HG02678 (cell line): ENCODE results near the gene CCHCR1.

Source experiments
- ATAC-seq: cut with Tn5 transposase; IDR thresholded peaks from one replicate; pipeline ENCODE4 v1.9.1; 2021; ENCODE audit warnings: mild to moderate bottlenecking, moderate library complexity; ENCODE audit not compliant: unreplicated experiment

Gene CCHCR1

DNA sequence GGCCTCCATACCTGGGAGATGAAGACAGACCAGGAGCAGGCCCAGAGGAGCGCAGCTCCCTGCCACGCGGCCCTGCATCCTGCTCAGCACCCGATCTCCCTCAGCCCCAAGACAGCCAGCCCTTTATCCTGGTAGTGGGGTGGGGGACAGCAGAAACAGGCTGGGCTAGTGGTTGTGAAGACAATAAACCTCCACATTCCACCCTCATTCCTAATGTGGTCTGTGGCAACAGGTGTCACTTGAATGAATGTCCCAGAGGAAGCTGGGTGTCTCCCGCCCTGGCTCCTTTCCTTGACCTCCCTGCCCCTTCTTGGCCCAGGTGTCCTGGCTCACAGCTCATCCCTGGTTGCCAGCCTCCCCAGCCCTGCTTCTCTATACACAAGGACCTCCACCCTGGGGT is 45.1 kb downstream of the CCHCR1 start, which contains the start of gene C6orf15:
C6orf15 (minus strand) TSS at position 98 of the 400 bp plus-strand sequence; CDS start at position 78, 20 bp downstream.
- no peak for ATAC-seq

DNA sequence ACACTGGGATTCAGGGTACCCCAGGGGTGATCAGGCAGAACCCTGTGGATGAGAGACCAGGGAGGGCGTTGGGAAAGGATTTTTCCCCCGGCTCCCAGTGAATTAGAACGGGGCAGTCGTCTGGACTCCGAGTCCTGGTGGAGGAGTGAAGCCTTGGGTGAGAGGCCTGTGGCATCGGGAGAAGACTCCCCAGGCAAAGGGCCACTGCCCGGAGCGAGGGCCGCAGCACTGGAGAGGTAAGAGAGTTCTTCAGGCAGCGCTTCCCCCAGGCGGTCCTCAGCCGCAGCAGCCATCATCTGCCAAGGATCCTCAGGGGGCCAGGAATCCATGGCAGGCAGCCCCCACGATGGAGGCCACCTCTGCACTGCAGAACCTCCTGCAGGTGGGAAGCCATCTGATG is 45.9 kb downstream of the CCHCR1 start:
- ATAC-seq, result no peak

DNA sequence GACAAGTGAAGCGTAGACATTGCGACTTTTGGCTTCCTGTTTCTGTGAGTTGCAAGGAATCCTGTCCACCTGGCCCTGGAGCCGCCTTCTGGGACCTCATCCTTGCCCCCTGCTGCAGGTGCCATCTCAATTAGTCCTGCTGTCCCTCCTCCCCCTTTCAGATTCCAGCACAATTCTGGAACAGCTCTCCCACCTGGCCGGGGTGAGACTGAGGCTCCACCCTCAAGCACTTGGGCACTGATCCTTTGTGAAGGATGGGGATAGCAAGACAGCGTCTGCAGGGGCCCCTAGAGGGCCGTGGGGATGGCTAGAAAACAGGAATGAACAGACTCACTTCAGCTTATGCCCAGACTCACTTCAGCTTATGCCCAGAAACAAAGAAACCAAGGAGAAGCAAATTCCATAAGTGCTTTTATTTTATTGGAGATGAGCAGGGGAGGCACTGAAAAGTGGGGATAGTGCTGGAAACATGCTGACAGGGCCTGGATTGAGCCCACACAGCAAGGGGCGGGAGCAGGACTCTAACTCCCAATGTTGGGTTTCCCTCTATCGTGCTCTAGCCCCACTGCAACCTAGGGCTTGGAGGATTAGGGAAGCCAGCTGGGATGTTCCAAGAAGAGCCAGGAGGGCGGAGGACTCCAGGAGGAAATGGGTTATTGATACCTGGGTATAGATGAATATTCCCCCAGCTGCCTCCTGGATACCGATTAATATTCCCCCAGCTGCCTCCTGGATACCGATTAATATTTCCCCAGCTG is 46.6 kb downstream of the CCHCR1 start:
- ATAC-seq, result no peak

DNA sequence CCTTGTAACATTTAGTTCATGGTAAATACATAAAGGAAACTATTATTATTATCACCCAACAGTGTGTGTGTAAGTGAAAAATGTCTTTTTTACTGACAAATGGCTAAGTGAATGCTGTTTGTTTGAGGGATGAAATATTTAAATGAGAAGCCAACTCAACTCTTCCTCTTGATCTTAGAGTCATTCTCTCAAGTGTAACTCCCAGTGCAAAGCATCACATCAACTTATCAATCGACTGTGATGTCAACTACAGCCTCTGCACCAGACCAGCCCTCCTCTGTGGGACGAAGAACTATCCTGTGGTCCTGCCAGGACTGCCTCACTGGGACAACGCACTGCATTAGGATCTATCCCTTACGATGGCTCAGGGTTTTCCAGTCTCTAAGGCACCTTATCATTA is 50.5 kb downstream of the CCHCR1 start:
- ATAC-seq, result no peak

DNA sequence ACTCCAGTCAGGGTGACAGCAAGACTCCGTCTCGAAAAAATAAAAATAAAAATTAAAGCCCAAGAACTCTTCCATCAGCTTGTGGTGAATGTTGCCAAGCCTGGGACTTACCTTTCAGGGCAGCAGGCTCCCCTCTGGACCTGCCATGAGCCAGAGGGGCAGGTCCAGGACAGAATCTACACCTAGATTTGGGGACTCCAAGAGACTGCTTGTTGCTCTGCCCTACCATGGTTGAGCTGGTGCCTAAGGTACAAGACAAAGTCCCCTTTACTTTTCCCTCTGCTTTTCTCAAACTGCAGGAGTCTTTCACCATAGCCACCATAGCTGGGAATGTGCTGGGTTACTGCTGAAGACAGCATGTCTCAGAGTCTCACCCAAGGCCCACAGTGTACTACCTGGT is 54.5 kb downstream of the CCHCR1 start:
- ATAC-seq, result no peak

DNA sequence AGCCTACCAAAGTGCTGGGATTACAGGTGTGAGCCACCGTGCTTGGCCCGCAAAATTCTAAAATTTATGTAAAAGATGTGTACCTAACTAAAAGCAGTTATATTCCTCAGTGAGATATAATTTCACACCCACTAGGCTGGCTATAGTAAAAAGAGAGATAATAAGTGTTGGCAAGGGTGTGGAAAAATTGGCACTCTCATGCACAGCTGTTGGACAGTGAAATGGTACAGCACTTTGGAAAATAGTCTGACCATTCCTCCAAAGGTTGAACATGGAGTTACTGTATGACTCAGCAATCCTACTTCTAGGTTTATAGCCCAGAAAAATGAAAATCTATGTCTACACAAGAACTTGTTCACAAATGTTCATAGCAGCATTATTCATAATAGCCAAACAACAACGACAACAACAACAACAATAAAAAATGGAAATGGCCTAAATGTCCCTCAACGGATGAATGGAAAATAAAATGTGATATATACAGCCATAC is 59.1 kb downstream of the CCHCR1 start:
- no peak for ATAC-seq

DNA sequence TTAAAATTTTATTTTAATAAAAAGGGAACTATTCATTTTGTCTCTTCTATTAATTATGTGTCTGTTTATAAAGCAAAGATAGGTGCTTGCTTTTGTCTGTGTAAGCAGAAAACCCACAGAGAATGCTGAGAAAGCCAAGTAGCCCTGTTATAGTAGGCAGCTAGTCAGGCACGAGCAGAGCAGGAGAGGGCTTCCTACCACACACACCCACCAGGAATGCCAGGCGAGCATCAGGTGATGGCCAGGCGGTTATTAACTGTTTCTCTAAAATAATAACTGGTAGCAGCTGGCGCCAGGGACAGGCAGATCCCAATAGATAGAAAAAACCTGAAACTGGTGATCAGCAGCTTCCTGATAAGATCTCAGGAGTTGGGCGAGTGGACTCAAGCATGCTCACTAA is 60.9 kb downstream of the CCHCR1 start:
- no peak for ATAC-seq

DNA sequence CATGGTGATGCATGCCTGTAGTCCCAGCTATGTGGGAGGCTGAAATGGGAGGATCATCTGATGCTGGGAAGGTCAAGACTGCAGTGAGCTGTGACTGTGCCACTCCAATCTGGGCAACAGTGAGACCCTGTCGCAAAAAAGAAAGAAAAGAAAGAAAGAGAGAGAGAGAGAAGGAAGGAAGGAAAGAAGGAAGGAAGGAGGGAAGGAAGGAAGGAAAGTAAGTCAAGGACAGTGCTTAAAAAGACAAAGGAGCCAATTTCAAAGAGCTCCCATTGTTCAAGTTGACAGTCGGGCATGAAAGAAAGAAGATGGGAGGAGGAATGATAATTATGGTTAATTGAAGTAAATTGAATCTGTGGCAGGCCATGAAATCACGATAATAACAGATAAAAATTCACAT is 61.4 kb downstream of the CCHCR1 start:
- no peak for ATAC-seq

DNA sequence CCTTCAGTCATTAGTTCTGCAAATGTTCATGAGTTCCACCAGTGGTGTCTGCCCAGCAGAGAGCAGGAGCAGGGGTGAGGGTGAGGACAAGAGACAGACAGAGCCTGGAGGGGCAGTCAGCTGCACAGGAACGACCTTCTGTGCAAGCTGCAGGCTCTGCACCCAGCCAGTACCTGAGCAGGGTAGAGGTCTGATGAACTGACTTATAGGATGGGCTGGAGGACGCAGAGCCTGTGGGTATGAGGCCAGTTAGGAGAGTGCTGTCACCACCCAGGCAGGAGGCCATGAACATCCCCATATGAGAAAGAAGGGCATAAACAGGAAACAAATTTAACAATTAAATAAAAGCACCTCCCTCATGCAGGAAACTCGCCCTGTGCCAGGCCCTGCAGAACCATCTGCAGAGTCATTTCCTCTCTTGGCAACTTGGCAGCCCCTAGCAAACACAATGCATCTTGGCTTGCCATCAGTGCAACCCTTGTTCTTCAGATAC is 63.2 kb downstream of the CCHCR1 start:
- no peak for ATAC-seq

DNA sequence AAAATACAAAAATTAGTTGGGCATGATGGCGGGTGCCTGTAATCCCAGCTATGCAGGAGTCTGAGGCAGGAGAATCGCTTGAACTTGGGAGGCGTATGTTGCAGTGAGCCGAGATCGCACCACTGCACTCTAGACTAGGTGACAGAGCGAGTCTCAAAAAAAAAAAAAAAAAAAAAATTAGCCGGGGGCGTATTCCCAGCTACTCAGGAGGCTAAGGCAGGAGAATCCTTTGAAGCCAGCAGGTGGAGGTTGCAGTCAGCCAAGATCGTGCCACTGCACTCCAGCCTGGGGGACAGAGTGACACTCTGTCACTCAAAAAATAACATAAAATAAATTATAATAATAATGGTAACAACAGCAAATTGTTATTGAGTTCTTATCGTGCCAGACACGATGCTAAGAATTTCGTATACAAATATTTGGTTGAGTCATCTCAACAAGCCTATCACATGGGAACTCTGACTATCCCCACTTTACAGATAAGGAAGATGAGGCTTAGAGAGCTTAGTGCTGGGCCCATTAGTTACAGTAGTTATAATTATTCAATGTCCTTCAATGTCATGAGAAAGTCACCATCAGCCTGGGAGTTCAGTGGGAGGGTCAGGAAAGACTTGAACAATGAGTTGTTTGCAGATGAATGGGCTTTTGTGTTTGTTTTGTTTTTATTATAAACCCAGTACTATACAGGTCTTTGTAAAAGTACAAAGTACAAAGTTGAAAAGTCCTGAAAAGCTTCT is 64.7 kb downstream of the CCHCR1 start:
- no peak for ATAC-seq
